Spleen (tissue), 11 donors: ENCODE results near the gene USP2. TPM values are rescaled to one million over a fixed set of nuclear protein-coding genes. Genes with fewer than 3 reads are reported as not detected.

Source experiments
- DNase-seq: peaks from one replicate; pipeline ENCODE4 v3.0.0-alpha.2; 2020
- H3K27ac ChIP-seq, 8 donors: fragments of 200-600 bp; sonication (generic) in 7 of 8; 1 replicate in 4 of 8; 2 replicates in 4 of 8; pipeline versions ENCODE4 v1.5.0 to v1.8.0; 2016 to 2021; ENCODE audit warnings: inconsistent platforms in 4 of 8, mild to moderate bottlenecking in 4 of 8, moderate library complexity in 1 of 8
- H3K27me3 ChIP-seq, 7 donors: fragments of 200-600 bp; sonication (generic) in 6 of 7; replicated peaks in 1 of 7; 1 replicate in 4 of 7; 2 replicates in 3 of 7; pipeline versions ENCODE4 v1.5.0 to v1.8.0; 2016 to 2021; ENCODE audit warnings: inconsistent platforms in 3 of 7, mild to moderate bottlenecking in 1 of 7
- H3K36me3 ChIP-seq, 6 donors: fragments of 200-600 bp; sonication (generic) in 5 of 6; 1 replicate in 4 of 6; 2 replicates in 2 of 6; pipeline versions ENCODE4 v1.5.0 to v1.8.0; 2016 to 2021; ENCODE audit warnings: inconsistent platforms in 2 of 6
- H3K4me1 ChIP-seq, 6 donors: fragments of 200-600 bp; sonication (generic) in 5 of 6; 1 replicate in 3 of 6; 2 replicates in 3 of 6; pipeline versions ENCODE4 v1.5.0 to v1.8.0; 2016 to 2021; ENCODE audit warnings: inconsistent platforms in 3 of 6
- H3K4me3 ChIP-seq, 8 donors: fragments of 200-600 bp; sonication (generic) in 7 of 8; 1 replicate in 4 of 8; 2 replicates in 4 of 8; pipeline versions ENCODE4 v1.5.0 to v1.8.0; 2016 to 2021; ENCODE audit warnings: inconsistent platforms in 4 of 8, mild to moderate bottlenecking in 4 of 8, moderate library complexity in 2 of 8
- H3K9me3 ChIP-seq, 8 donors: fragments of 200-600 bp; sonication (generic) in 7 of 8; 1 replicate in 4 of 8; 2 replicates in 4 of 8; pipeline versions ENCODE4 v1.5.0 to v1.8.0; 2016 to 2021; ENCODE audit warnings: inconsistent platforms in 4 of 8
- POLR2A ChIP-seq, 3 donors: fragments of 450-650 bp; IDR thresholded peaks; one replicate each; pipeline ENCODE4 v1.5.1; 2017; ENCODE audit warnings: antibody characterized with exemption in 3 of 3, mild to moderate bottlenecking in 1 of 3
- POLR2AphosphoS5 ChIP-seq, 3 donors: sonication (generic); formaldehyde crosslinking; IDR thresholded peaks; one replicate each; pipeline ENCODE4 v1.5.1; 2017; ENCODE audit warnings: antibody characterized with exemption in 3 of 3
- WGBS, 5 donors: extraction: QIAGEN DNeasy Blood & Tissue Kit in 3 of 5; methylation state at CpG; one replicate each; pipeline versions ENCODE4 v1.1.5 to v1.1.7; 2013 to 2018; 5-methylcytosine and 5-hydroxymethylcytosine counted together
- intact Hi-C: fragments of 100-400 bp; cut with DNase I; formaldehyde crosslinking; loops from one replicate; pipeline ENCODE4 v1.15.0; 2023; ENCODE audit warnings: low total_unique reads
- polyA plus RNA-seq, 3 donors: library from polyadenylated mRNA; stranded (reverse); fragments of 200-250 nt; gene quantifications; one replicate each; pipeline ENCODE4 v1.2.1, GENCODE V29; 2013
- total RNA-seq, 7 donors: library from RNA; depleted of rRNA in 3 of 7; stranded (reverse); fragments of >200 nt in 3 of 7; fragmentation: NEBNext Ultra II Directional in 4 of 7; extraction: Animal tissue kit (Norgen Biotek cat#: 25700) in 4 of 7; gene quantifications; one replicate each; pipeline versions ENCODE4 v1.1.0 to v1.2.1, GENCODE V29; 2016 to 2021
- TF ChIP-seq, protein P1 (sequence below), 11 experiments: fragments of 200-600 bp in 7 of 11; fragments of 450-650 bp in 4 of 11; sonication (generic) in 4 of 11; IDR thresholded peaks in 8 of 11; conservative IDR thresholded peaks in 3 of 11; 1 replicate in 7 of 11; 2 replicates in 4 of 11; pipeline versions ENCODE4 v1.4.0 to v1.8.0; 2016 to 2021; ENCODE audit warnings: antibody characterized with exemption in 11 of 11, inconsistent platforms in 4 of 11, mild to moderate bottlenecking in 1 of 11
- donor health status: healthy with polysubstance abuse.
- donor health status: DM: no; HTN: no; CAD: no; lungs with moderate emphysema.
- donor health status: DM: no; HTN: no; CAD: no.
- donor health status: Bipolar disorder and iron deficiency.
- donor health status: healthy.
- donor health status: DM: no; HTN: no; CAD: no.
- donor health status: DM: yes; HTN: yes; CAD: no.

USP2 gene
- total and polyA plus RNA-seq, 10 donors = 0.15 to 0.88 (median 0.45) TPM

DNA sequence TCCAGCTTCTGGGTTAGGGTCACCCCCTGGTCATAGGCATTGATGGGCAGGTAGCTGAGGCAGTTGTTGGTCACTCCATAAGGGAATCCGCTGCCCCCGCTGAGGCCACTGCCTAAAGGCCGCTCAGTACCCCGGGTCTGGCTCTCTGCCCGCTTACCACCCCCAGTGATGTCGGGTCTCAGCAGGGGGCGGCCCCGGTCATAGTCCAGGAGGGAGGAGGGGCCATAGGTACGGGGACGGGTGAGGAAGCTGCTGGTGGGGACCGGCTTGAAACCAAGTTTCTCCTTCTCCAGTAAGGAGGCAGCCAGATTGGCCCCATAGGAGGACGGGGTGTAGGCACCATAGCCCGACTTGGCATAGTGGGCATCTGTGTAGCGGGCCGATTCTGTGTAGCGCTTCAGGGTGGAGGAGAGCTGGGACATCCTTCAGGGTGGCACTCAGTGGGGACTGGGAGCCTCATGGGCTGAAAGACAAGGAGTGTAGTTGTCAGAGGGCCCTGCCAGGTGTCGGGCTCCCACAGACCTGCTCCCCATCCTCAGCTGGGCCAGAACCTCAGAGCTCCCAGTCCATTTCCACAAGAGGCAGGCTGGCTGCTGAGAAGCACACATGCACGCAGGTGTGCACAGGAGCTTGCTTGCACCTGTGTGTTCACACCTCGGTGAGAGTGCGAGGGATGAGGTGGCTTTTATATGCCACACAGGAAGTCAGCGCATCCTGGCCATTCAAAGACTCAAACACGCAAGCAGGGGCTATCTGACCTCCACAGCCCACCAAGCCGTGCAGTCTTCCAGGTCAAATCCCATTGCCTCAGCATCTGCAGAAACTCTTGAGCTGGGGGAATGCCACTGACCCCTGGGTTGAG is 8.2 kb downstream of the USP2 start:
- intact Hi-C loops = no loop called here
- DNase-seq = no peak

DNA sequence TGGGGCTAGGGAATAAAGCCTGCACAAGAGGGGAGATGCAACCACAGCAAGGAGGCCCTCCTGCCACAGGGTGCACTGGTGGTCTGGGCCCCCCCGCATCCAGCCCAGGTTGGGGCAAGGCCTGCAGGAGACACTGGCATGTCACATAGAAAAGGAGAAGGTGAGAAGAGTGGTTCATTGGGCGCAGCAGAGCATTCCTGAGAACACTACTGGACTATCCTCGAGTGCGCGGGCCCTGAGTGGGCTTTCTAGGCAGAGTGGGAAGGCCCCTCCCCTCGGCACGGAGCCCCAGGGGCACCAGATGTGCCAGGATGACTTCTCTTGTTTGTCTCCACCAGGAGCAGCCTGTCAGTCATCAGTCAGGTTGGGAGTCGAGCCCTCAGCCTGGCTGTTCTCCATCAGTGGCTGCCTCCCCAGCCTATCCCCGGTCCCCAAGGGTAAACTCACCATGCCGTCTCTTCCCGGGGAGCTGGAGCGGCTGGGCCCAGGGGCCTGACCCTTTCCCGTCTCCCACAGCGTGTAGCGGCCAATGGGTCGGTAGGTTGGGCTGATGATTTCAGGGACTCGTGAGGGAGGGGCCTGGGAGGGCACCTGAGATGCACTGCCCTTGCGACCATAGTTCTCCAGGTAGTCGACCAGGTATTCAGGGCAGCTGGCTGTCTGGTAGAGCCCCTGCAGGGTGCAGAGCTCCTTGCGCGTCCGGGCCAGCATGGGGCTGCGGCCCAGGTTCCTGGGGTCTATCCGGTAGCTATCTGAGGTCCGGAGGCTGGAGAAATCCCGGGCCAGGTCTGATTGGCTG is 9.0 kb downstream of the USP2 start:
- intact Hi-C loops = no loop called here

More for the DNA sequence above, 8.2 kb downstream of the USP2 start:
- TF ChIP-seq POLR2A (IDR thresholded peaks at IDR 0.05) (no peak), POLR2AphosphoS5 (IDR thresholded peaks at IDR 0.05) (no peak)
- TF ChIP-seq, protein P1, sequence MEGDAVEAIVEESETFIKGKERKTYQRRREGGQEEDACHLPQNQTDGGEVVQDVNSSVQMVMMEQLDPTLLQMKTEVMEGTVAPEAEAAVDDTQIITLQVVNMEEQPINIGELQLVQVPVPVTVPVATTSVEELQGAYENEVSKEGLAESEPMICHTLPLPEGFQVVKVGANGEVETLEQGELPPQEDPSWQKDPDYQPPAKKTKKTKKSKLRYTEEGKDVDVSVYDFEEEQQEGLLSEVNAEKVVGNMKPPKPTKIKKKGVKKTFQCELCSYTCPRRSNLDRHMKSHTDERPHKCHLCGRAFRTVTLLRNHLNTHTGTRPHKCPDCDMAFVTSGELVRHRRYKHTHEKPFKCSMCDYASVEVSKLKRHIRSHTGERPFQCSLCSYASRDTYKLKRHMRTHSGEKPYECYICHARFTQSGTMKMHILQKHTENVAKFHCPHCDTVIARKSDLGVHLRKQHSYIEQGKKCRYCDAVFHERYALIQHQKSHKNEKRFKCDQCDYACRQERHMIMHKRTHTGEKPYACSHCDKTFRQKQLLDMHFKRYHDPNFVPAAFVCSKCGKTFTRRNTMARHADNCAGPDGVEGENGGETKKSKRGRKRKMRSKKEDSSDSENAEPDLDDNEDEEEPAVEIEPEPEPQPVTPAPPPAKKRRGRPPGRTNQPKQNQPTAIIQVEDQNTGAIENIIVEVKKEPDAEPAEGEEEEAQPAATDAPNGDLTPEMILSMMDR (IDR thresholded peaks at IDR 0.05 in 8 of 11, conservative IDR thresholded peaks at IDR 0.05 in 3 of 11) = no peak
- no peak overlapping the region for H3K4me3 ChIP-seq
- H3K27me3 ChIP-seq = peaks cover 0 to 55% (median 0%) of the 10 kb centered on the region in 7 donors
- 77 to 86% (median 84%) methylated on average over 20 to 23 of the region's 23 CpGs for WGBS, 5 donors
- no peaks in the 10 kb centered on the region for H3K36me3 ChIP-seq
- H3K4me1 ChIP-seq = peaks cover 0 to 53% (median 10%) of the 10 kb centered on the region in 6 donors
- H3K27ac ChIP-seq = no peak overlapping the region
- H3K9me3 ChIP-seq = no peaks in the 10 kb centered on the region

DNA sequence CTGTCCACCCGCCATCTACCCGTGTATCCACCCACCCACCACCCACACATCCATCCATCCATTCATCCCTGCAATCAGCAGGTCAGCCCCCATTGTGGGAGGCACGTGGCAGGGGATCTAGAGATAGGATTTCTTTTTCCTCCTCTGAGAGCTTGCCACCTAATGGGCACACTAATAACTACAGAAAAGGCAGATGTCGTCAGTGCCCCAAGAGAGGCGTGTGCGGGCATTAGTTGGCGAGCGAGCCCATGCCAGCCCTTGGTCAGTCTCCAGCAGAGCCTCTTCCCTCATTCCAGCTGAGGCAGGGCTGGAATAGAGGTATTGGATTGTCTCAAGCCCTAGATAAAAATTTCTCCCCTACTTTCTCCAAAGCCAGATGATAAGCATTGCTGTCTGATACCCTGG is 9.7 kb downstream of the USP2 start:
- WGBS, 5 donors = 60 to 75% (median 62%) methylated on average over 8 of the region's 8 CpGs
- Histone ChIP-seq H3K27ac (no peak overlapping the region), H3K4me3 (no peak overlapping the region), H3K27me3 (peaks cover 0 to 70% (median 9%) of the 10 kb centered on the region in 7 donors), H3K36me3 (no peaks in the 10 kb centered on the region), H3K9me3 (no peaks in the 10 kb centered on the region), H3K4me1 (peaks cover 0 to 53% (median 10%) of the 10 kb centered on the region in 6 donors)
- intact Hi-C loops = no loop called here
- DNase-seq = no peak
- no peak for TF ChIP-seq POLR2A (IDR thresholded peaks at IDR 0.05)
- no peak for TF ChIP-seq POLR2AphosphoS5 (IDR thresholded peaks at IDR 0.05)
- TF ChIP-seq, protein P1 (IDR thresholded peaks at IDR 0.05 in 8 of 11, conservative IDR thresholded peaks at IDR 0.05 in 3 of 11) = no peak

More for the DNA sequence above, 9.0 kb downstream of the USP2 start:
- H3K4me1 ChIP-seq = peaks cover 0 to 53% (median 10%) of the 10 kb centered on the region in 6 donors
- no peak for TF ChIP-seq POLR2AphosphoS5 (IDR thresholded peaks at IDR 0.05)
- TF ChIP-seq, protein P1 (IDR thresholded peaks at IDR 0.05 in 8 of 11, conservative IDR thresholded peaks at IDR 0.05 in 3 of 11) = no peak
- TF ChIP-seq POLR2A (IDR thresholded peaks at IDR 0.05) = no peak
- no peaks in the 10 kb centered on the region for H3K9me3 ChIP-seq
- 83 to 96% (median 91%) methylated on average over 11 to 26 of the region's 26 CpGs for WGBS, 5 donors
- H3K4me3 ChIP-seq = no peak overlapping the region
- H3K27me3 ChIP-seq = peaks cover 0 to 63% (median 5%) of the 10 kb centered on the region in 7 donors
- H3K27ac ChIP-seq = no peak overlapping the region
- no peaks in the 10 kb centered on the region for H3K36me3 ChIP-seq
- DNase-seq = no peak
